Measurements from ENCODE around the gene TNXB.

TNXB gene

DNA sequence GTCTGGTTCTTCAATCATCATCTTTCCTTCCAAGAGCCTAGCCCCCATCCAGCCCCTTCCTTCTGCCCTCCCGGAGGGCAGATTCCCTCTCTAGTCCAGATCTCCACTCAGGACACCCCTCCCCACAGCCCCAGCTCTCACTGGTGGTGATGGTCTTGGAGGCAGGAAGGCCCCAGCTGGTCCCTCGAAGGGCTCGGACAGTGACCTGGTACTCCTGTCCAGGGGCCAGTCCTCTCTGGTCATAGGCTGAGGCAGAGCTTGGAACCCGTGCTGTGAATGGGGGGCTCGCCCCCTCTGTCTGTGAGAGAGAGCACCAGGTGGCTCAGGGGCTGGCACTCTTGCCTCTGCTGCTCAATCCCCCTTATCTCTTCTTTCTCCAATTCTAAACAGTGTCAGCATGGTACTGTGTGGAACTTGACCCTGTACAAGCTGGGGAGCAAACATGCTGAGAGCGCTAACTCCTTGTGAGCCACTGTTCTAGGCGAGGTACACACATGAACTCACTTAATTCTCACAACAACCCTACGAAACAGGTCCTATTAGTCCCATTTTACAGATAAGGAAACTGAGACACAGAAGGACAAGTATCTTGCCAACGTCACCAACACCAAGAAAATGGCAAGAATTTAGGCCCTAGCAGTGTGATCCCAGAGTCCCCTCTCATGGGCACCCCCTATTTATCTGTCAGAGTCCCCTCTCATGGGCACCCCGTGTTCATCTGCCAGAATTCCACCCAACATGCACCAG, 19.9 kb downstream of the TNXB start:
- H3K27me3 ChIP-seq (ENCODE audit: low read depth, low read length): no peaks in the 10 kb centered on the region
- no peak overlapping the region for H3K27ac ChIP-seq (ENCODE audit: low read length)
- peaks cover 6 to 37% of the 10 kb centered on the region in 2 donors for H3K4me1 ChIP-seq (ENCODE audit: control insufficient read depth in 1 of 2, insufficient read depth in 2 of 2, low read length in 2 of 2)
- H3K4me3 ChIP-seq (ENCODE audit: low read depth in 1 of 2, low read length in 2 of 2): no peak overlapping the region
- H3K36me3 ChIP-seq (ENCODE audit: control insufficient read depth in 1 of 2, insufficient read depth in 2 of 2, low read length in 2 of 2): peaks cover 0 to 8% of the 10 kb centered on the region in 2 donors
- no peaks in the 10 kb centered on the region for H3K9me3 ChIP-seq (ENCODE audit: control insufficient read depth in 1 of 2, low read length in 2 of 2)

DNA sequence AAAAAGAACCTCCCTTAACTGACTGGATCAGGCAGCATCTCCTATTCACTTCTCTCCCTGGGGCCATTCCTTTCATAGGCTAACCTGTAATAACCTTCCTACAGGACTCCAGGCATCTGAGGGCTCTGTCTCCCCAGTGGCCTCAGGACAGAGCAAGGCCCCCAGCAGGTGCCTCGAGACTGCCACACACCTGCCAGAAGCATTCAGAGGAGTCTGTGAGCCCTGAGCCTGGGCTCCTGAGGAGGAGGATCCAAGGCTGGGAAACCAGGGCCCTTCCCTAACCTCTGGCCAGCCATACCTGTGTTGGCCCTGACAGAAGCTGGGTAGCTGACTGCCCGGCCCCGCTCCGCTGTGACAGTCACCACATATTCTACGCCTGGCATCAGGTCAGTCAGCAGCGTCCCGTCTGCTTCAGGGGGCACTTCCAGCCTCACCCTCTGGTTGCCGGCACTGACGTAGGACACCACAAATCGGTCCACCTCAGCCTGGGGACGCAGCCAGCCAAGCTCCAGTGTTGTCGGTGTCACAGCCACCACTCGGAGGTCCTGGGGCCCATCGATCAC, 20.6 kb downstream of the TNXB start:
- Histone ChIP-seq H3K27me3 (ENCODE audit: low read depth, low read length) (no peaks in the 10 kb centered on the region), H3K36me3 (ENCODE audit: control insufficient read depth in 1 of 2, insufficient read depth in 2 of 2, low read length in 2 of 2) (peaks cover 0 to 8% of the 10 kb centered on the region in 2 donors), H3K4me3 (ENCODE audit: low read depth in 1 of 2, low read length in 2 of 2) (no peak overlapping the region), H3K4me1 (ENCODE audit: control insufficient read depth in 1 of 2, insufficient read depth in 2 of 2, low read length in 2 of 2) (peaks cover 6 to 30% of the 10 kb centered on the region in 2 donors), H3K9me3 (ENCODE audit: control insufficient read depth in 1 of 2, low read length in 2 of 2) (no peaks in the 10 kb centered on the region), H3K27ac (ENCODE audit: low read length) (peak overlapping the region; percentile 23)

DNA sequence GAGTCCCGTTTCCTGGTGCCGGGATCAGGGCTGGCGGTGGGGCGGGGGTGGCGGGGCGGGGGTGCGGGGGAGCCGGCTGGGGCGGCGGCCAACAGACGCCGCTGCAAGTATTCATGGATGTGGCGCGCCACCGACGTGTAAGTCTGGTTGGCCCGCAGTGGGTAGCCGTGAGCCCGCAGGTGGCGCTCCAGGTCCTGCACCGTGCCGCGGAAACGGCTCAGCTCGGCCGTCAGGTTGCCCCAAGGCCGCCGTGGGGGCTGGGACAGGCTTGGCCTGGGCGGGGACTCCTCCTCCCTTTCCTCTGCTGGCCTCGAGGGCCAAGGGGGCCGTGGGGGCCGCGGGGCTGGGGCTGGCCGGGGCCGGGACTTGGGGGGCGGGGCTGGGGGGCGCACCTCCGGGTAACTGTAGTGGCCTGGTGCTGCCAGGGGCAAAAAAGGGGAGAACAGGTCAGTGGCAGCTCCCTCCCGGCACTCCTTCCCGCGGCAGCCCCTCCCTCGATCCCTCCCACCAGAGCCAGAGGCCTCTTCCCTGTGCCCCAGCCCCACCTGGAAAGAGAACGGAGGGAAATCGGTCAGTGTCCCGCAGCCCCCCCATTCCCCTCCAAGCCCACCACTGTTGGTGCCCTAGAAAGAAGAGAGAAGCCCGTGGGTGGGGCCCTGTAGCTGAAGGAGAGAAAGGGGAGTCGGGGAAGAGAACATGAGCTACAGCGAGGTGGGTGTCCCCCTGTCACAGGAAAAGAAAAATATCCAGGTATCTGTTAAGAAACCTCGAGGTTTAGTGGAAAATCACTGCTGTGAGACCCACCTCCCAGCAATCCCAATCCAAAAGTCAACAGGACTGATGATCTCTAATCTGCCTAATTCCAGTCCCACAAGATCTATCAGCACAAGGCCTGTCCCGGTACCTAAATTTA, 21.3 kb downstream of the TNXB start:
- Histone ChIP-seq H3K4me3 (ENCODE audit: low read depth in 1 of 2, low read length in 2 of 2) (no peak overlapping the region), H3K27me3 (ENCODE audit: low read depth, low read length) (no peaks in the 10 kb centered on the region), H3K4me1 (ENCODE audit: control insufficient read depth in 1 of 2, insufficient read depth in 2 of 2, low read length in 2 of 2) (peaks cover 0 to 23% of the 10 kb centered on the region in 2 donors), H3K36me3 (ENCODE audit: control insufficient read depth in 1 of 2, insufficient read depth in 2 of 2, low read length in 2 of 2) (peaks cover 0 to 8% of the 10 kb centered on the region in 2 donors), H3K27ac (ENCODE audit: low read length) (peak overlapping the region; percentile 23), H3K9me3 (ENCODE audit: control insufficient read depth in 1 of 2, low read length in 2 of 2) (no peaks in the 10 kb centered on the region)

- H3K4me1 ChIP-seq (ENCODE audit: control insufficient read depth in 1 of 2, insufficient read depth in 2 of 2, low read length in 2 of 2): peaks cover 0 to 16% of the 10 kb centered on the region in 2 donors
- H3K9me3 ChIP-seq (ENCODE audit: control insufficient read depth in 1 of 2, low read length in 2 of 2): no peaks in the 10 kb centered on the region
- H3K27ac ChIP-seq (ENCODE audit: low read length): no peak overlapping the region
- H3K4me3 ChIP-seq (ENCODE audit: low read depth in 1 of 2, low read length in 2 of 2): peak overlapping the region in 1 of 2 donors; percentile 5
- peaks cover 0 to 8% of the 10 kb centered on the region in 2 donors for H3K36me3 ChIP-seq (ENCODE audit: control insufficient read depth in 1 of 2, insufficient read depth in 2 of 2, low read length in 2 of 2)
- H3K27me3 ChIP-seq (ENCODE audit: low read depth, low read length): no peaks in the 10 kb centered on the region
Measured at GRCh38 chr6:32086661-32087573, 22.2 kb downstream of the TNXB start.

- Histone ChIP-seq H3K27me3 (ENCODE audit: low read depth, low read length) (no peaks in the 10 kb centered on the region), H3K9me3 (ENCODE audit: control insufficient read depth in 1 of 2, low read length in 2 of 2) (no peaks in the 10 kb centered on the region), H3K36me3 (ENCODE audit: control insufficient read depth in 1 of 2, insufficient read depth in 2 of 2, low read length in 2 of 2) (peaks cover 0 to 8% of the 10 kb centered on the region in 2 donors), H3K27ac (ENCODE audit: low read length) (peak overlapping the region; percentile 1), H3K4me3 (ENCODE audit: low read depth in 1 of 2, low read length in 2 of 2) (no peak overlapping the region), H3K4me1 (ENCODE audit: control insufficient read depth in 1 of 2, insufficient read depth in 2 of 2, low read length in 2 of 2) (peaks cover 0 to 16% of the 10 kb centered on the region in 2 donors)
Measured at GRCh38 chr6:32085759-32086459, 23.2 kb downstream of the TNXB start.

GRCh38 chr6:32084780-32085179, 24.4 kb downstream of the TNXB start:
- Histone ChIP-seq H3K9me3 (ENCODE audit: control insufficient read depth in 1 of 2, low read length in 2 of 2) (no peaks in the 10 kb centered on the region), H3K4me1 (ENCODE audit: control insufficient read depth in 1 of 2, insufficient read depth in 2 of 2, low read length in 2 of 2) (peaks cover 0 to 16% of the 10 kb centered on the region in 2 donors), H3K27ac (ENCODE audit: low read length) (no peak overlapping the region), H3K27me3 (ENCODE audit: low read depth, low read length) (no peaks in the 10 kb centered on the region), H3K4me3 (ENCODE audit: low read depth in 1 of 2, low read length in 2 of 2) (no peak overlapping the region), H3K36me3 (ENCODE audit: control insufficient read depth in 1 of 2, insufficient read depth in 2 of 2, low read length in 2 of 2) (peaks cover 2 to 13% of the 10 kb centered on the region in 2 donors)

- Histone ChIP-seq H3K36me3 (ENCODE audit: control insufficient read depth in 1 of 2, insufficient read depth in 2 of 2, low read length in 2 of 2) (peaks cover 5 to 20% of the 10 kb centered on the region in 2 donors), H3K27me3 (ENCODE audit: low read depth, low read length) (no peaks in the 10 kb centered on the region)
Measured at GRCh38 chr6:32083812-32084768, 25.0 kb downstream of the TNXB start.

DNA sequence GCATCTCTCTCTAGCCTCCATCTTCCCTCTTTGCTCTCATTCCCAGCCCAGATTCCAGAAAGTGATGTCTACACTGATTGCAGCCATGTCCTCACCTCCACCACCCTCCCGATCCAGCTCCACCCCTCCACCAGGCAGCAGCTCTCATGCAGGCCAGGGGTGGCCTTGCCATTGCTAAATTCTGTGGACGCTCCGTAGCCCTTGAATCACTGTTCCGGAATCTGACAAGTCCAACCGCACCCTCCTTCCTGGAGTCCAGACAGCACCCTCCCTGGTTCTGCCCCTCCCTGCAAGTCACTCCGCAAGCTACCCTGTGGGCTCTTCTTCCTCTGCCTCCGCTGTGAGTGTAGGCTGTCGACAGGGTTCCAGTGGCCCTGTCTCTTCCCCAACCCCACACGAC, 26.2 kb downstream of the TNXB start:
- peaks cover 5 to 23% of the 10 kb centered on the region in 2 donors for H3K36me3 ChIP-seq (ENCODE audit: control insufficient read depth in 1 of 2, insufficient read depth in 2 of 2, low read length in 2 of 2)
- no peaks in the 10 kb centered on the region for H3K9me3 ChIP-seq (ENCODE audit: control insufficient read depth in 1 of 2, low read length in 2 of 2)
- peak overlapping the region; percentile 31 for H3K27ac ChIP-seq (ENCODE audit: low read length)
- no peak overlapping the region for H3K4me3 ChIP-seq (ENCODE audit: low read depth in 1 of 2, low read length in 2 of 2)
- H3K27me3 ChIP-seq (ENCODE audit: low read depth, low read length): no peaks in the 10 kb centered on the region
- peaks cover 0 to 7% of the 10 kb centered on the region in 2 donors for H3K4me1 ChIP-seq (ENCODE audit: control insufficient read depth in 1 of 2, insufficient read depth in 2 of 2, low read length in 2 of 2)

More at GRCh38 chr6:32083812-32084768, 25.0 kb downstream of the TNXB start:
- H3K4me3 ChIP-seq (ENCODE audit: low read depth in 1 of 2, low read length in 2 of 2): no peak overlapping the region
- peaks cover 0 to 15% of the 10 kb centered on the region in 2 donors for H3K4me1 ChIP-seq (ENCODE audit: control insufficient read depth in 1 of 2, insufficient read depth in 2 of 2, low read length in 2 of 2)
- no peaks in the 10 kb centered on the region for H3K9me3 ChIP-seq (ENCODE audit: control insufficient read depth in 1 of 2, low read length in 2 of 2)
- no peak overlapping the region for H3K27ac ChIP-seq (ENCODE audit: low read length)

DNA sequence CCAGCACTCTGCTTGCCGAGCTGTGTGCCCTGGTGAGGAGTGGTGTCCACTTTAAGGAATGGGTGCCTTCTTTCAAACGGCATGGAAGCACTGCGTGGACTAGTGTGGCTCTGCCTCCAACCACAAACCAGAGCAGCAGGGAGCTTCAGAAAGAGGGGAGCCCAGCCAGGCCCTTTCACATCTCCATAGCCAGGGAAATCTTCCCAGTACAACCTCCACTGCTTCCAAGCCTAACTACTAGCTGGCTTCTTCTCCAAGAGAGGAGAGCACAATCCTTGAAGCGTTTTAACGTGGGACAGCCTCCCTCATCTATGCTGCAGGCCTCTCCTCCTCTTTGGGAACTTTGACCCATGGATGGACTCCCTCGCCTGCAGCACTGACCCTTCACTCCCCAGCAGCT, 26.7 kb downstream of the TNXB start:
- no peaks in the 10 kb centered on the region for H3K9me3 ChIP-seq (ENCODE audit: control insufficient read depth in 1 of 2, low read length in 2 of 2)
- no peak overlapping the region for H3K4me3 ChIP-seq (ENCODE audit: low read depth in 1 of 2, low read length in 2 of 2)
- H3K36me3 ChIP-seq (ENCODE audit: control insufficient read depth in 1 of 2, insufficient read depth in 2 of 2, low read length in 2 of 2): peaks cover 5 to 23% of the 10 kb centered on the region in 2 donors
- H3K27ac ChIP-seq (ENCODE audit: low read length): peak overlapping the region; percentile 31
- H3K27me3 ChIP-seq (ENCODE audit: low read depth, low read length): no peaks in the 10 kb centered on the region
- H3K4me1 ChIP-seq (ENCODE audit: control insufficient read depth in 1 of 2, insufficient read depth in 2 of 2, low read length in 2 of 2): peaks cover 0 to 6% of the 10 kb centered on the region in 2 donors
